GDM1 (cell line): ENCODE results near the gene USP12.
"Not testable (repeated sequence)": the region's sequence is repeated elsewhere in the genome, so short reads cannot be mapped to it uniquely, and the experiment has no call there.

ENCODE experiments used
- DNase-seq: peaks from one replicate; lab custom pipeline; 2025; lab: John Stamatoyannopoulos, UW

The USP12 gene

GRCh38 chr13:27079421-27079958, 92.1 kb downstream of the USP12 start:
- DNase-seq = no peak

GRCh38 chr13:27077451-27077850, 94.2 kb downstream of the USP12 start:
- DNase-seq = no peak

GRCh38 chr13:27076421-27076820, 95.2 kb downstream of the USP12 start:
- no peak for DNase-seq

GRCh38 chr13:27073186-27073585, 98.4 kb downstream of the USP12 start:
- DNase-seq = no peak

- DNase-seq = not testable (repeated sequence)
Observed at GRCh38 chr13:27066123-27066522, 105.5 kb downstream of the USP12 start.

GRCh38 chr13:27065582-27065981, 106.0 kb downstream of the USP12 start:
- DNase-seq = no peak

GRCh38 chr13:27064252-27064995, 107.2 kb downstream of the USP12 start:
- DNase-seq = no peak

- no peak for DNase-seq
Observed at GRCh38 chr13:27057817-27058216, 113.8 kb downstream of the USP12 start.

GRCh38 chr13:27055526-27055925, 116.1 kb downstream of the USP12 start:
- DNase-seq = no peak

- no peak for DNase-seq
Observed at GRCh38 chr13:27054760-27055159, 116.9 kb downstream of the USP12 start.

- DNase-seq = no peak
Observed at GRCh38 chr13:27053902-27054595, 117.6 kb downstream of the USP12 start.

GRCh38 chr13:27053210-27053884, 118.3 kb downstream of the USP12 start:
- no peak for DNase-seq

- no peak for DNase-seq
Observed at GRCh38 chr13:27052551-27053208, 118.9 kb downstream of the USP12 start.

- no peak for DNase-seq
Observed at GRCh38 chr13:27047081-27047480, 124.5 kb downstream of the USP12 start.

GRCh38 chr13:27044837-27045570, 126.6 kb downstream of the USP12 start:
- DNase-seq = no peak

- DNase-seq = peak; percentile 79
Observed at GRCh38 chr13:27043013-27043412, 128.6 kb downstream of the USP12 start.

GRCh38 chr13:27041341-27041740, 130.3 kb downstream of the USP12 start:
- DNase-seq = no peak

- DNase-seq = no peak
Observed at GRCh38 chr13:27040826-27041108, 130.8 kb downstream of the USP12 start.

GRCh38 chr13:27039171-27039701, 132.4 kb downstream of the USP12 start:
- no peak for DNase-seq

- DNase-seq = no peak
Observed at GRCh38 chr13:27038323-27038722, 133.3 kb downstream of the USP12 start.

GRCh38 chr13:27037571-27037970, 134.0 kb downstream of the USP12 start:
- no peak for DNase-seq
